Measurements from ENCODE around the gene PLEKHB2. TPM values are rescaled to one million over a fixed set of nuclear protein-coding genes. Genes with fewer than 3 reads are reported as not detected.

Gene PLEKHB2
- polyA plus RNA-seq, 1 of the 3 experiments (the other 2 are of a cell fraction): 105 TPM

DNA sequence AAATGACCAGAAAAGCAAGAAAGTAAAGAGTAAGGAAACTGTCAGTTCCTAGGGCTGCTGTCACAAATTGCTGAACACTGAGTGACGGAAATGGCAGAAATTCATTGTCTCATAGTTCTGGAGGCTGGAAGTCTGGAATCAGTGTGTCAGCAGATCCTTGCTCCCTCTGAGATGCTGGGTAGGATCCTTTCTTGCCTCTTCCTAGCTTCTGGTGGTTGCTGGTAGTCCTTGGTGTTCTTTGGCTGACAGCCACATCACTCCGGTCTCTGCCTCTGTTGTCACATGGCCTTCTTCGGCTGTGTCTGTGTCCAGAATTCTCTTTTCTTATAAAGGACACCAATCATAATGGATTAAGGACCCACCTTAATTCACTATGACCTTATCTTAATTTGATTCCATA is 21.9 kb downstream of the PLEKHB2 start (continued):
- TF ChIP-seq, protein P1, sequence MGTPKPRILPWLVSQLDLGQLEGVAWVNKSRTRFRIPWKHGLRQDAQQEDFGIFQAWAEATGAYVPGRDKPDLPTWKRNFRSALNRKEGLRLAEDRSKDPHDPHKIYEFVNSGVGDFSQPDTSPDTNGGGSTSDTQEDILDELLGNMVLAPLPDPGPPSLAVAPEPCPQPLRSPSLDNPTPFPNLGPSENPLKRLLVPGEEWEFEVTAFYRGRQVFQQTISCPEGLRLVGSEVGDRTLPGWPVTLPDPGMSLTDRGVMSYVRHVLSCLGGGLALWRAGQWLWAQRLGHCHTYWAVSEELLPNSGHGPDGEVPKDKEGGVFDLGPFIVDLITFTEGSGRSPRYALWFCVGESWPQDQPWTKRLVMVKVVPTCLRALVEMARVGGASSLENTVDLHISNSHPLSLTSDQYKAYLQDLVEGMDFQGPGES (IDR thresholded peaks at IDR 0.05; ENCODE audit: low read depth, low read length): no peak
- TF ChIP-seq EP300 (IDR thresholded peaks at IDR 0.05; ENCODE audit: borderline replicate concordance in 1 of 2, low read depth in 1 of 2, low read length in 1 of 2) (no peak), POLR2AphosphoS5 (IDR thresholded peaks at IDR 0.05; ENCODE audit: low read depth, low read length) (no peak), FOXM1 (IDR thresholded peaks at IDR 0.05; ENCODE audit: low read depth) (no peak), EZH2phosphoT487 (IDR thresholded peaks at IDR 0.05; ENCODE audit: borderline replicate concordance, low read depth) (no peak), TAF1 (IDR thresholded peaks at IDR 0.05; ENCODE audit: borderline replicate concordance, low read depth, low read length) (no peak)

DNA sequence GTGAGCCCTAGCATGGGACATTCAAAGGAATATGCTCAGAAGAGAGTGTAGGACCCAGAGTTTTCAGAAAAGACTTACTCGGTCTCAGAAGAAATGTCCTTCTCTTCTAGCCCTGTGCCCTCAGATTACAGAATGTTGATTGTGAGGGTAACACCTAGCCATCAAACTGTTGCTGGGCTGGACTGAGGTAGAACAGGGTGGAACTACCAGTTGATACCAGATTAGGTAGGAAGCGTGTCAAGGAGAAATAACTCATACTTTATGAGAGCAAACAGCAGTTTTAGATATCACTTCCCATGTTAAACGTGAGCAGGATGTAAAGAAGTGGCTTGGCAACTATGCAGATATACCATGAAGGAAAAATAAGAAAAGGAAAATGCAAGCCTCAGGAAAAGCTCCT is 22.8 kb downstream of the PLEKHB2 start:
- Histone ChIP-seq H2AFZ (ENCODE audit: low read depth) (no peak overlapping the region), H3K4me2 (no peak overlapping the region), H3K9ac (no peak overlapping the region), H3K4me3 (ENCODE audit: low read depth in 2 of 2, low read length in 1 of 2) (no peak overlapping the region), H4K20me1 (ENCODE audit: insufficient read depth) (peaks cover 3% of the 10 kb centered on the region; the same call in 1 of the 2 replicates), H3K9me3 (no peaks in the 10 kb centered on the region), H3K36me3 (replicated peaks in 1 of 2; ENCODE audit: control insufficient read depth in 1 of 2, insufficient read depth in 2 of 2, low read length in 1 of 2) (peaks cover 36 to 41% of the 10 kb centered on the region in 2 experiments), H3K9me2 (no peaks in the 10 kb centered on the region), H3F3A (replicated peaks; ENCODE audit: insufficient read depth) (no peaks in the 10 kb centered on the region), H3K27me3 (ENCODE audit: insufficient read depth) (no peaks in the 10 kb centered on the region), H3K4me1 (ENCODE audit: control insufficient read depth in 1 of 2, insufficient read depth in 2 of 2, low read depth in 1 of 2, low read length in 1 of 2) (no peaks in the 10 kb centered on the region), H3K79me2 (ENCODE audit: insufficient read depth) (peaks cover 23% of the 10 kb centered on the region; the same call in 1 of the 2 replicates), H3K27ac (ENCODE audit: low read depth in 2 of 2, low read length in 1 of 2) (no peak overlapping the region)
- DNase-seq: no peak
- ChIA-PET CTCF (interaction anchor here (0.7 kb wide), 1 partner anchor 13 kb away, joined by 4 read pairs; no protein-coding TSS in a partner anchor), POLR2A (no interaction called here)
- WGBS (ENCODE audit: low lambda C conversion rate): over 99% methylated on average over 3 of the region's 3 CpGs
- TF ChIP-seq, protein P2, sequence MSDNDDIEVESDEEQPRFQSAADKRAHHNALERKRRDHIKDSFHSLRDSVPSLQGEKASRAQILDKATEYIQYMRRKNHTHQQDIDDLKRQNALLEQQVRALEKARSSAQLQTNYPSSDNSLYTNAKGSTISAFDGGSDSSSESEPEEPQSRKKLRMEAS (IDR thresholded peaks at IDR 0.05; ENCODE audit: low read depth): no peak
- TF ChIP-seq POLR2AphosphoS5 (IDR thresholded peaks at IDR 0.05; ENCODE audit: low read depth, low read length) (no peak), RCOR1 (IDR thresholded peaks at IDR 0.05; ENCODE audit: low read length) (no peak), NFIC (IDR thresholded peaks at IDR 0.05; ENCODE audit: borderline replicate concordance) (no peak), GABPA (IDR thresholded peaks at IDR 0.05; ENCODE audit: low read depth) (no peak), TCF12 (IDR thresholded peaks at IDR 0.05) (no peak), GATA2 (CRISPR knock-in tag; IDR thresholded peaks at IDR 0.05) (no peak), EZH2phosphoT487 (IDR thresholded peaks at IDR 0.05; ENCODE audit: borderline replicate concordance, low read depth) (no peak)
- TF ChIP-seq, protein P3, sequence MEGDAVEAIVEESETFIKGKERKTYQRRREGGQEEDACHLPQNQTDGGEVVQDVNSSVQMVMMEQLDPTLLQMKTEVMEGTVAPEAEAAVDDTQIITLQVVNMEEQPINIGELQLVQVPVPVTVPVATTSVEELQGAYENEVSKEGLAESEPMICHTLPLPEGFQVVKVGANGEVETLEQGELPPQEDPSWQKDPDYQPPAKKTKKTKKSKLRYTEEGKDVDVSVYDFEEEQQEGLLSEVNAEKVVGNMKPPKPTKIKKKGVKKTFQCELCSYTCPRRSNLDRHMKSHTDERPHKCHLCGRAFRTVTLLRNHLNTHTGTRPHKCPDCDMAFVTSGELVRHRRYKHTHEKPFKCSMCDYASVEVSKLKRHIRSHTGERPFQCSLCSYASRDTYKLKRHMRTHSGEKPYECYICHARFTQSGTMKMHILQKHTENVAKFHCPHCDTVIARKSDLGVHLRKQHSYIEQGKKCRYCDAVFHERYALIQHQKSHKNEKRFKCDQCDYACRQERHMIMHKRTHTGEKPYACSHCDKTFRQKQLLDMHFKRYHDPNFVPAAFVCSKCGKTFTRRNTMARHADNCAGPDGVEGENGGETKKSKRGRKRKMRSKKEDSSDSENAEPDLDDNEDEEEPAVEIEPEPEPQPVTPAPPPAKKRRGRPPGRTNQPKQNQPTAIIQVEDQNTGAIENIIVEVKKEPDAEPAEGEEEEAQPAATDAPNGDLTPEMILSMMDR (IDR thresholded peaks at IDR 0.05): no peak
- TF ChIP-seq, protein P4, sequence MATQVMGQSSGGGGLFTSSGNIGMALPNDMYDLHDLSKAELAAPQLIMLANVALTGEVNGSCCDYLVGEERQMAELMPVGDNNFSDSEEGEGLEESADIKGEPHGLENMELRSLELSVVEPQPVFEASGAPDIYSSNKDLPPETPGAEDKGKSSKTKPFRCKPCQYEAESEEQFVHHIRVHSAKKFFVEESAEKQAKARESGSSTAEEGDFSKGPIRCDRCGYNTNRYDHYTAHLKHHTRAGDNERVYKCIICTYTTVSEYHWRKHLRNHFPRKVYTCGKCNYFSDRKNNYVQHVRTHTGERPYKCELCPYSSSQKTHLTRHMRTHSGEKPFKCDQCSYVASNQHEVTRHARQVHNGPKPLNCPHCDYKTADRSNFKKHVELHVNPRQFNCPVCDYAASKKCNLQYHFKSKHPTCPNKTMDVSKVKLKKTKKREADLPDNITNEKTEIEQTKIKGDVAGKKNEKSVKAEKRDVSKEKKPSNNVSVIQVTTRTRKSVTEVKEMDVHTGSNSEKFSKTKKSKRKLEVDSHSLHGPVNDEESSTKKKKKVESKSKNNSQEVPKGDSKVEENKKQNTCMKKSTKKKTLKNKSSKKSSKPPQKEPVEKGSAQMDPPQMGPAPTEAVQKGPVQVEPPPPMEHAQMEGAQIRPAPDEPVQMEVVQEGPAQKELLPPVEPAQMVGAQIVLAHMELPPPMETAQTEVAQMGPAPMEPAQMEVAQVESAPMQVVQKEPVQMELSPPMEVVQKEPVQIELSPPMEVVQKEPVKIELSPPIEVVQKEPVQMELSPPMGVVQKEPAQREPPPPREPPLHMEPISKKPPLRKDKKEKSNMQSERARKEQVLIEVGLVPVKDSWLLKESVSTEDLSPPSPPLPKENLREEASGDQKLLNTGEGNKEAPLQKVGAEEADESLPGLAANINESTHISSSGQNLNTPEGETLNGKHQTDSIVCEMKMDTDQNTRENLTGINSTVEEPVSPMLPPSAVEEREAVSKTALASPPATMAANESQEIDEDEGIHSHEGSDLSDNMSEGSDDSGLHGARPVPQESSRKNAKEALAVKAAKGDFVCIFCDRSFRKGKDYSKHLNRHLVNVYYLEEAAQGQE (IDR thresholded peaks at IDR 0.05; ENCODE audit: low read depth, low read length): no peak
- TF ChIP-seq, protein P5, sequence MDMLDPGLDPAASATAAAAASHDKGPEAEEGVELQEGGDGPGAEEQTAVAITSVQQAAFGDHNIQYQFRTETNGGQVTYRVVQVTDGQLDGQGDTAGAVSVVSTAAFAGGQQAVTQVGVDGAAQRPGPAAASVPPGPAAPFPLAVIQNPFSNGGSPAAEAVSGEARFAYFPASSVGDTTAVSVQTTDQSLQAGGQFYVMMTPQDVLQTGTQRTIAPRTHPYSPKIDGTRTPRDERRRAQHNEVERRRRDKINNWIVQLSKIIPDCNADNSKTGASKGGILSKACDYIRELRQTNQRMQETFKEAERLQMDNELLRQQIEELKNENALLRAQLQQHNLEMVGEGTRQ (IDR thresholded peaks at IDR 0.05; ENCODE audit: borderline replicate concordance, low read depth, low read length): no peak
- TF ChIP-seq, protein P6, sequence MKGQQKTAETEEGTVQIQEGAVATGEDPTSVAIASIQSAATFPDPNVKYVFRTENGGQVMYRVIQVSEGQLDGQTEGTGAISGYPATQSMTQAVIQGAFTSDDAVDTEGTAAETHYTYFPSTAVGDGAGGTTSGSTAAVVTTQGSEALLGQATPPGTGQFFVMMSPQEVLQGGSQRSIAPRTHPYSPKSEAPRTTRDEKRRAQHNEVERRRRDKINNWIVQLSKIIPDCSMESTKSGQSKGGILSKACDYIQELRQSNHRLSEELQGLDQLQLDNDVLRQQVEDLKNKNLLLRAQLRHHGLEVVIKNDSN (IDR thresholded peaks at IDR 0.05; ENCODE audit: borderline replicate concordance, low read depth): no peak
